Testis (tissue), 3 donors: ENCODE data around the gene SPIRE2. TPM values are rescaled to one million over a fixed set of nuclear protein-coding genes. Genes with fewer than 3 reads are reported as not detected.
"Not testable (repeated sequence)": the region's sequence is repeated elsewhere in the genome, so short reads cannot be mapped to it uniquely, and the experiment has no call there.

ENCODE experiments used
- DNase-seq: peaks from one replicate; pipeline ENCODE4 v3.0.0-alpha.2; 2019
- H3K27ac ChIP-seq, 2 donors: fragments of 200-600 bp; sonication (generic); one replicate each; pipeline ENCODE4 v1.5.1; 2019
- H3K27me3 ChIP-seq: fragments of 200-600 bp; sonication (generic); one replicate; pipeline ENCODE4 v1.5.1; 2019
- H3K36me3 ChIP-seq: fragments of 200-600 bp; sonication (generic); one replicate; pipeline ENCODE4 v1.5.1; 2017; ENCODE audit warnings: low read depth; ENCODE audit errors: missing control alignments
- H3K4me1 ChIP-seq: fragments of 200-600 bp; sonication (generic); one replicate; pipeline ENCODE4 v1.5.1; 2019
- H3K4me3 ChIP-seq, 2 donors: fragments of 200-600 bp; sonication (generic); one replicate each; pipeline ENCODE4 v1.5.1; 2017 to 2019
- H3K9me3 ChIP-seq: fragments of 200-600 bp; sonication (generic); one replicate; pipeline ENCODE4 v1.5.1; 2017
- POLR2A ChIP-seq: fragments of 450-650 bp; IDR thresholded peaks from one replicate; pipeline ENCODE4 v1.6.1; 2017; ENCODE audit warnings: antibody characterized with exemption, mild to moderate bottlenecking, moderate library complexity
- WGBS, 2 donors: methylation state at CpG; one replicate each; pipeline ENCODE4 v1.1.5; 2018; 5-methylcytosine and 5-hydroxymethylcytosine counted together
- intact Hi-C: fragments of 100-400 bp; cut with DNase I; formaldehyde crosslinking; loops from one replicate; pipeline ENCODE4 v1.15.1; 2023; ENCODE audit warnings: low total_unique reads
- polyA plus RNA-seq: library from polyadenylated mRNA; stranded (reverse); fragments of 350-450 nt; fragmentation: Illumina TruSeq; extraction: RNeasy Lipid Tissue Mini Kit (QIAGEN cat#74804); gene quantifications from one replicate; pipeline ENCODE4 v1.2.3, GENCODE V29; 2014; ENCODE audit warnings: low read depth, low replicate concordance; ENCODE audit not compliant: insufficient read depth
- total RNA-seq, 2 donors: library from RNA; depleted of rRNA; stranded (reverse); fragments of >200 nt; gene quantifications; one replicate each; pipeline ENCODE4 v1.2.3, GENCODE V29; 2016
- TF ChIP-seq, protein P1 (sequence below), 3 experiments: fragments of 450-650 bp in 2 of 3; fragments of 200-600 bp in 1 of 3; sonication (generic) in 1 of 3; IDR thresholded peaks; one replicate each; pipeline ENCODE4 v1.5.1; 2016 to 2019; ENCODE audit warnings: antibody characterized with exemption in 3 of 3, mild to moderate bottlenecking in 2 of 3, moderate library complexity in 1 of 3

Gene SPIRE2
- total and polyA plus RNA-seq, 3 donors from 2014 or later = 11.5 to 31.3 (median 20.9) TPM

DNA sequence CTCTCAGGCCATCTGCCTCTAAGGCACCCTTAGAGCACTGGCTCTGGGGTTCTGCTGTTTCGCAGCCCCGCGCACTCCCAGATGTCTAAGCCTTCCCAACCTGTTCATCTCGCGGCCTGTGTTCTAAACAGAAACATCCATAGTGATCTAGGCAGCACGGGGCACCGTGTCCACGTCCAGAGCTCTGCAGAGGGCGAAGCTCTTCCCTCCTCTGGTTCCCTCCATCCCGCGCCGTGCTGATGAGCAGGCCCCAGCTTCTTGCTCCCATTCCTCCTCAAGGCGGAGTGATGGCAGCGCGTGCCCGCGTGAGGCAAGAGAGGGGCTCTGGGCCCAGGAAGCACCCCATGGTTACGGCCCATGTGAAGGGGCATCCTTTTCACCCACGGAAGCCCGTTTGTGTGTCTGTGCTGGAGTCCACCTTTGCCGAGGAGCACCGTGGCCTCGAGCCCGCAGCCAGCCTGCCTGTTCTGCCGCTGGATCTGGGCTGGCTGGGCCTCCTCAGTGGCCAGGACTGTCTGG is 3.6 kb downstream of the SPIRE2 start:
- Histone ChIP-seq H3K36me3 (no peaks in the 10 kb centered on the region), H3K27ac (no peak overlapping the region), H3K4me1 (peaks cover 7% of the 10 kb centered on the region), H3K9me3 (no peaks in the 10 kb centered on the region), H3K27me3 (no peaks in the 10 kb centered on the region), H3K4me3 (no peak overlapping the region)
- intact Hi-C loops = no loop called here
- WGBS, 2 donors = 91 to 95% methylated on average over 25 of the region's 25 CpGs
- TF ChIP-seq POLR2A = no peak
- TF ChIP-seq, protein P1, sequence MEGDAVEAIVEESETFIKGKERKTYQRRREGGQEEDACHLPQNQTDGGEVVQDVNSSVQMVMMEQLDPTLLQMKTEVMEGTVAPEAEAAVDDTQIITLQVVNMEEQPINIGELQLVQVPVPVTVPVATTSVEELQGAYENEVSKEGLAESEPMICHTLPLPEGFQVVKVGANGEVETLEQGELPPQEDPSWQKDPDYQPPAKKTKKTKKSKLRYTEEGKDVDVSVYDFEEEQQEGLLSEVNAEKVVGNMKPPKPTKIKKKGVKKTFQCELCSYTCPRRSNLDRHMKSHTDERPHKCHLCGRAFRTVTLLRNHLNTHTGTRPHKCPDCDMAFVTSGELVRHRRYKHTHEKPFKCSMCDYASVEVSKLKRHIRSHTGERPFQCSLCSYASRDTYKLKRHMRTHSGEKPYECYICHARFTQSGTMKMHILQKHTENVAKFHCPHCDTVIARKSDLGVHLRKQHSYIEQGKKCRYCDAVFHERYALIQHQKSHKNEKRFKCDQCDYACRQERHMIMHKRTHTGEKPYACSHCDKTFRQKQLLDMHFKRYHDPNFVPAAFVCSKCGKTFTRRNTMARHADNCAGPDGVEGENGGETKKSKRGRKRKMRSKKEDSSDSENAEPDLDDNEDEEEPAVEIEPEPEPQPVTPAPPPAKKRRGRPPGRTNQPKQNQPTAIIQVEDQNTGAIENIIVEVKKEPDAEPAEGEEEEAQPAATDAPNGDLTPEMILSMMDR (IDR thresholded peaks at IDR 0.05) = no peak
- no peak for DNase-seq

DNA sequence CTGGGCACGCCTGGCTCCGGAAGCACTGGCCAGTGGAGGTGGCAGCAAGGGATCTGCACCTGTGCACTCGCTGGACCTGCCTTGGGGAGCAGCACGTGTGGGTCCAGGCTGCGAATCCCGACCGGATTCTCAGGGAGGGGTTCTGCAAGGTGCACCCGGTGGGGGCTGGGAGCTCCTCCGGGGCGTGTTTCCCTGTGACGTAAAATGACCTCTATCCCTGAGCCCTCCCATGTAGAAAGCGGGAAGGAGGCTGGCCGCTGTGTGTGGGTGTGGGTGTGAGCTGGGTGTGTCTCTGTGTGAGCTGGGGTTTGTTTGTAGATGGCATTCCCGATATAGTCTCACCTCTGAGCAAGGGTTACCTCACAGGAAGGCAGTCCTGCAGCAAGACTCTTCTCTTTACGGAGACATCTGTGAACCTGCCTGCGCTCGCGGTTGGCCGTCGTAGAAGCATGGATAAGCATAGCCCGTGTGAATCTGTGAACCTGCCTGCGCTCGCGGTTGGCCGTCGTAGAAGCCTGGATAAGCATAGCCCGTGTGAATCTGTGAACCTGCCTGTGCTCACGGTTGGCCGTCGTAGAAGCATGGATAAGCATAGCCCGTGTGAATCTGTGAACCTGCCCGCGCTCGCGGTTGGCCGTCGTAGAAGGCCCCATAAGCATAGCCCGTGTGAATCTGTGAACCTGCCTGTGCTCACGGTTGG is 5.5 kb downstream of the SPIRE2 start:
- H3K27ac ChIP-seq, H3K36me3 ChIP-seq, H3K4me1 ChIP-seq, H3K9me3 ChIP-seq, H3K27me3 ChIP-seq, H3K4me3 ChIP-seq, DNase-seq, intact Hi-C loops: not testable (repeated sequence)
- WGBS, 2 donors = 94 to 97% methylated on average over 37 to 39 of the region's 39 CpGs

- H3K9me3 ChIP-seq, H3K4me3 ChIP-seq, H3K36me3 ChIP-seq, DNase-seq, H3K27me3 ChIP-seq, H3K27ac ChIP-seq, H3K4me1 ChIP-seq, intact Hi-C loops: not testable (repeated sequence)
- WGBS, 2 donors = 95 to 98% methylated on average over 41 to 42 of the region's 42 CpGs
Observed at GRCh38 chr16:89834813-89835363, 6.6 kb downstream of the SPIRE2 start.

DNA sequence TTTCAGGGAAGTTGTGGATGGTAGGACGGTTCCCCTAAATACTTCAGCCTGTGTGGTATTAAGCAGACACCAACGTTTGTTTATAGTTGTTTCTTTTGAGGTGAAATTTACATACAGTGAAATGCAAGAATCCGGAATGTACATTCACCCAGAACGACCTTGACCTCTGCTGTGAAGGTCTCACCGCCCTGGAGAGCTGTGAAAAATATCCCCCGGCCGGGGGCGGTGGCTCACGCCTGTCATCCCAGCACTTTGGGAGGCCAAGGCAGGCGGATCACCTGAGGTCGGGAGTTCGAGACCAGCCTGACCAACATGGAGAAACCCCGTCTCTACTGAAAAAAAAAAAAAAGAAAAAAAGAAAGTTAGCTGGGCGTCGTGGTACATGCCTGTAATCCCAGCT is 8.2 kb downstream of the SPIRE2 start:
- H3K9me3 ChIP-seq, H3K36me3 ChIP-seq, H3K27ac ChIP-seq, H3K27me3 ChIP-seq, intact Hi-C loops, H3K4me3 ChIP-seq, DNase-seq, H3K4me1 ChIP-seq: not testable (repeated sequence)
- WGBS, 2 donors = 70 to 81% methylated on average over 15 of the region's 15 CpGs

- Histone ChIP-seq H3K36me3 (no peaks in the 10 kb centered on the region), H3K4me1 (no peaks in the 10 kb centered on the region), H3K27me3 (no peaks in the 10 kb centered on the region), H3K9me3 (no peaks in the 10 kb centered on the region), H3K27ac (no peak overlapping the region), H3K4me3 (no peak overlapping the region)
- TF ChIP-seq, protein P1 (IDR thresholded peaks at IDR 0.05) = no peak
- no peak for TF ChIP-seq POLR2A
- 92 to 93% methylated on average over 15 to 17 of the region's 17 CpGs for WGBS, 2 donors
- intact Hi-C loops = no loop called here
- no peak for DNase-seq
Observed at GRCh38 chr16:89837014-89837546, 8.8 kb downstream of the SPIRE2 start.

DNA sequence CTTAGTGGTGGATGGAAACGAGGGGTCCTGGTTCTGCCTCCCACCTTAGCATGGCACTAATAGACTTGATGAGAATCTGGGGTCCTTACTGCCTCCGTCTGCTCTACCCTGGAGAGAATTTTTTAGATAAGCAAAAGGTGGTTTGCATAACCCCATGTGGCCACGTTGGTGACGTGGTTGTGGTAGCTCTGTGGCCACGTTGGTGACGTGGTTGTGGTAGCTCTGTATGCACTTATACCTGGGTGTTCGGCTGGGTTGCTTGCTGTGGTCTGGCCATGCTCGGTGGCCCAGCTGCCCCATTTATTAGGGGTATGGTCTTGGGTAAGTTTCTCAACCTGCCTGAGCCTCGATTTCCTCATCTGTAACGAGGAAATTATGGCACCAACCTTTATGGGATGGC is 13.0 kb downstream of the SPIRE2 start:
- intact Hi-C loops = no loop called here
- DNase-seq = no peak
- 88 to 91% methylated on average over 10 of the region's 10 CpGs for WGBS, 2 donors

More for the DNA sequence above, 13.0 kb downstream of the SPIRE2 start:
- H3K27ac ChIP-seq = no peak overlapping the region
- H3K36me3 ChIP-seq = no peaks in the 10 kb centered on the region
- TF ChIP-seq, protein P1 (IDR thresholded peaks at IDR 0.05) = no peak
- no peak for TF ChIP-seq POLR2A
- H3K9me3 ChIP-seq = no peaks in the 10 kb centered on the region
- H3K4me3 ChIP-seq = no peak overlapping the region
- H3K4me1 ChIP-seq = no peaks in the 10 kb centered on the region
- no peaks in the 10 kb centered on the region for H3K27me3 ChIP-seq
